Measurements from ENCODE around the gene SPATA31E1. TPM values are rescaled to one million over a fixed set of nuclear protein-coding genes. Genes with fewer than 3 reads are reported as not detected.
"Not testable (repeated sequence)": the region's sequence is repeated elsewhere in the genome, so short reads cannot be mapped to it uniquely, and the experiment has no call there.

Gene SPATA31E1
- total RNA-seq, 1 experiment from 2014 or later: not detected

DNA sequence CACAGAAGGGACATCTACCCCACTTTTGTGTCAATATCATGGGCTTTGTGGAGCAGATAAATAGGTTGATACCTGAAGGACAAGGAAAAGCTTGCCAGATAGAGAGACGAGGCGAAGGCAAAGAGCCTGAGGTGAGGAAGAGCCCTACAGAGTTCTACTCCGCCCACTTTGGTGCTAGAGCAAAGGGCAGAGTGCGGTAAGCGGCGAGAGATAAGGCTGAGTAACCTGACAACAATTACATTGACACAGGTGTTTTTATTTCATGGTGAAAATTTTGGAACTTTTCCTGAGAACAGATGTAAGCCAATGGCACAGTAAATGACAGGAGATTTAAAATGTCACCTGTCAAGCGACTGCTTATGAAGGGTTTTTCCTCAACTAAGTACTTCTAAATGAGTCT lies 51.8 kb downstream of the SPATA31E1 start:
- DNase-seq: peak in 1 of 2 experiments; percentile 24
- H3K4me3 Mint-ChIP-seq (ENCODE audit: unreplicated experiment); H3K27me3 ChIP-seq (replicated peaks; ENCODE audit: control insufficient read depth, insufficient read depth, low read length); H3K36me3 ChIP-seq (ENCODE audit: control insufficient read depth, insufficient read depth, low read length); H3K27ac Mint-ChIP-seq (ENCODE audit: unreplicated experiment); H3K9me3 Mint-ChIP-seq (ENCODE audit: unreplicated experiment); H3K36me3 Mint-ChIP-seq (ENCODE audit: insufficient read depth, unreplicated experiment); H3K9me3 ChIP-seq; intact Hi-C loops (cut with micrococcal nuclease; ENCODE audit: unreplicated experiment); BruUV-seq (replicated peaks); H3K4me3 ChIP-seq (ENCODE audit: low read depth, low read length); CTCF ChIA-PET; POLR2A ChIA-PET; H3K4me1 ChIP-seq; H3K4me1 Mint-ChIP-seq (ENCODE audit: low read depth, unreplicated experiment); H3K27me3 Mint-ChIP-seq (ENCODE audit: insufficient read depth, unreplicated experiment): not testable (repeated sequence)

DNA sequence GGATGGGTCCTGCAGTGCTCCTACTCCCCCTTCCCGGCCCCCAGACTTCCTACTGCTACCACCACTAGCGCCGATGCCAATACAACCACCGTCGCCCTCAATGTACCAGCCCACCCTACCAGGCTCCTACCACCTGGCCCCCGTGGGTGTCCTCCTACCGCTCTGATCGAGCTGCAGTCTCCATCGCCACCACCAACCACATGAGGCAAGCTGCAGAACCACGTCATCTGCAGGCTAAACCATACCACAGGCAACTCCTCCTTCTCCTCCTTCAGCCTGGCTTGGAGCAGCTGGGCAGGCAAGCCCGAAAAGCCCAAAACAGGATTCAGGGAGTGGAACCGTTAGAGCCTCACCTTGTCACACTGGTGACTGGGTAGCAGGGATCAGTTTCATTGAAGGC lies 54.7 kb downstream of the SPATA31E1 start:
- H3K27me3 Mint-ChIP-seq (ENCODE audit: insufficient read depth, unreplicated experiment); BruUV-seq (replicated peaks); H3K4me1 Mint-ChIP-seq (ENCODE audit: low read depth, unreplicated experiment); intact Hi-C loops (cut with micrococcal nuclease; ENCODE audit: unreplicated experiment); POLR2A ChIA-PET; H3K36me3 Mint-ChIP-seq (ENCODE audit: insufficient read depth, unreplicated experiment); H3K9me3 Mint-ChIP-seq (ENCODE audit: unreplicated experiment); H3K9me3 ChIP-seq; H3K4me3 Mint-ChIP-seq (ENCODE audit: unreplicated experiment); H3K4me1 ChIP-seq; H3K4me3 ChIP-seq (ENCODE audit: low read depth, low read length); CTCF ChIA-PET; H3K27ac Mint-ChIP-seq (ENCODE audit: unreplicated experiment); DNase-seq; H3K36me3 ChIP-seq (ENCODE audit: control insufficient read depth, insufficient read depth, low read length); H3K27me3 ChIP-seq (replicated peaks; ENCODE audit: control insufficient read depth, insufficient read depth, low read length): not testable (repeated sequence)

DNA sequence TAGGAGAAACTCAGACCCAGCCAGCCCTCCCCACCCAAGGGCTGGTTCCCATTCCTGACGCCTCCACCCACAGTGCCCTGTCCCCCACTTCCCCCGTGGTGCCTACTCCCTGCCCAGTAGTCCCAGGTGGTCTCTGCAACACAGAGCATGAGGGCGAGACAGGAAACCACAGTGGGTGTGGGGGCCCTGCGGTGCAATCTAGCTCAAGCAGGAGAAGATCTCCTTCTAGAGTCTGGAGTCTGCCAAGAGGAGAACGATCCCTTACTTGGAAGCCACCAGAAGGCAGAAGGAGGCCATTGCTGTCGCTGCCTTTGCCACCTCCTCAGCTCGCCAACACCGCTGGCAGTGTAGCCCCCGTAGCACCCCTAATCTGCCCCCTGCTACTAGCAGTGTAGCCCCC lies 55.2 kb downstream of the SPATA31E1 start:
- H3K27me3 ChIP-seq (replicated peaks; ENCODE audit: control insufficient read depth, insufficient read depth, low read length); H3K4me1 ChIP-seq; H3K9me3 Mint-ChIP-seq (ENCODE audit: unreplicated experiment); H3K4me3 Mint-ChIP-seq (ENCODE audit: unreplicated experiment); H3K27ac Mint-ChIP-seq (ENCODE audit: unreplicated experiment); H3K36me3 Mint-ChIP-seq (ENCODE audit: insufficient read depth, unreplicated experiment); H3K4me3 ChIP-seq (ENCODE audit: low read depth, low read length); H3K36me3 ChIP-seq (ENCODE audit: control insufficient read depth, insufficient read depth, low read length); POLR2A ChIA-PET; intact Hi-C loops (cut with micrococcal nuclease; ENCODE audit: unreplicated experiment); CTCF ChIA-PET; DNase-seq; BruUV-seq (replicated peaks); H3K4me1 Mint-ChIP-seq (ENCODE audit: low read depth, unreplicated experiment); H3K9me3 ChIP-seq; H3K27me3 Mint-ChIP-seq (ENCODE audit: insufficient read depth, unreplicated experiment): not testable (repeated sequence)

DNA sequence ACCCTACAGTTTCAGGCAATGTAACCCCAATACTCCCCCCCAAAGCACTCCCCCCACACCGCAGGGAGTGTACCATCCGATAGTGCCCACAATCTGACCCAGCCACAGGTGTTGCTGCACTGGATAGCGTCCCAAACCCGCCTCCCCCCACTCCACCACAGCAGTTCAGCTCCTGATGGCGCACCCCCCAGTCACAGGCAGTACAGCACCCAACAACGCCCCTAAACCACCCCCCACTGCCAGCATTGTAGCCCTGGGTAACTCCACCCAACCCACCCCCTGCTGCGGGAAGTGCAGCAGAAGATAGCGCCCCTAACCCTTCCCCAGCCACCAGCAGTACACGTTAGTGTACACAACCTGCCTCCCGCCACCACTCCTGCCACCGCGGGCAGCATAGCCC lies 55.7 kb downstream of the SPATA31E1 start:
- H3K4me1 Mint-ChIP-seq (ENCODE audit: low read depth, unreplicated experiment); H3K27me3 ChIP-seq (replicated peaks; ENCODE audit: control insufficient read depth, insufficient read depth, low read length); CTCF ChIA-PET; H3K36me3 ChIP-seq (ENCODE audit: control insufficient read depth, insufficient read depth, low read length); H3K4me3 Mint-ChIP-seq (ENCODE audit: unreplicated experiment); H3K4me3 ChIP-seq (ENCODE audit: low read depth, low read length); BruUV-seq (replicated peaks); H3K9me3 ChIP-seq; H3K36me3 Mint-ChIP-seq (ENCODE audit: insufficient read depth, unreplicated experiment); DNase-seq; intact Hi-C loops (cut with micrococcal nuclease; ENCODE audit: unreplicated experiment); H3K4me1 ChIP-seq; H3K27ac Mint-ChIP-seq (ENCODE audit: unreplicated experiment); H3K27me3 Mint-ChIP-seq (ENCODE audit: insufficient read depth, unreplicated experiment); POLR2A ChIA-PET; H3K9me3 Mint-ChIP-seq (ENCODE audit: unreplicated experiment): not testable (repeated sequence)

Other genes starting within 250 kb of the SPATA31E1 start
- gene CTSL, start 156.8 kb upstream of the SPATA31E1 start, total RNA-seq (2022): 40.2 and 50.1 TPM in 2 replicates
- not detected in 2 replicates for gene SPATA31C1, start 35.1 kb downstream of the SPATA31E1 start, total RNA-seq (2022)
- gene CDK20, start 91.7 kb downstream of the SPATA31E1 start, total RNA-seq (2022): 2.6 and 4.3 TPM in 2 replicates

Data from Caco-2 (cell line).